NB4 (cell line): ENCODE data around the gene ACSBG1.

Experiments
- CTCF ChIP-seq: IDR thresholded peaks from one replicate; pipeline ENCODE4 v1.5.1; 2012; ENCODE audit warnings: low read depth, low read length
- POLR2A ChIP-seq: IDR thresholded peaks from 2 replicates; pipeline ENCODE4 v1.6.1; 2011; ENCODE audit warnings: mild to moderate bottlenecking; ENCODE audit not compliant: insufficient read length; ENCODE audit errors: extremely low read depth
- TF ChIP-seq, protein P1 (sequence below): IDR thresholded peaks from 2 replicates; pipeline ENCODE4 v1.6.1; 2011; ENCODE audit warnings: low read depth, low read length

DNA sequence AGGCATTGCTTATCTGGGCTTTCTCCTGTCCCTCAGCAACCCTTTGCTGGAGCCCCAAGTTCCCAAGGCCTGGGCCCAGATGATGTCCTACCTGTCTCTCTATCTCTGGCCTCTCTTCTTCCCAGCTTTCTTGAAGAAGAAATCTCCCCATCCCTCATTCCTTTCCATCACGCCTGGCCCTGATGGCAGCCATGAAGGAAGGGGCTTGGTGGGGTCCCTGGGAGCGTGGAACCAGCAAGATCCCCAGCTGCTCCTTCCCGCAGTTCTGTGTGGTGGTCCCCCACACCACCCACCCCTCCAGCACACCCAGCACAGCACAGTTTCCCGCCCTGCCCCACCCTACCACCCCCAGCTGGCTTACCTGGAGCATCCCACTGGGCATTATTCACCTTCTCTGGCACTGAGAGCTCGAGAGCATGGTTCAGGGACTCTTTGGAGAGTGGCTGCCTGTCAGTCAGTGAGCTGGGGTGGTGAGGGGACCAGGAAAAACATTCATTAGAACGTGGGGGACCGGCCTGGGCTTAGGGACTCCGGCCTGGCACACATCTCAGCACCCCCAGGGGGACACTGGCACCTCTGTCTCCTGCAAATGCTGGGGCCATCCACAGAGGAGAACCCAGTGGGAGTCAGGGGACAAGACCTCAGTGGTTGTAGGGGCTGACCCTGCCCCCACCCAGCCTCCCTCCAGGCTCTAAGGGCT is 26.6 kb downstream of the ACSBG1 start:
- TF ChIP-seq CTCF (no peak), POLR2A (no peak)
- TF ChIP-seq, protein P1, sequence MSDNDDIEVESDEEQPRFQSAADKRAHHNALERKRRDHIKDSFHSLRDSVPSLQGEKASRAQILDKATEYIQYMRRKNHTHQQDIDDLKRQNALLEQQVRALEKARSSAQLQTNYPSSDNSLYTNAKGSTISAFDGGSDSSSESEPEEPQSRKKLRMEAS = no peak
